Hepatocyte (in vitro differentiated cells): ENCODE data around the gene EFCAB6. TPM values are rescaled to one million over a fixed set of nuclear protein-coding genes. Genes with fewer than 3 reads are reported as not detected.

ENCODE experiments used
- DNase-seq: peaks from one replicate; pipeline ENCODE4 v3.0.0-alpha.2; 2016; ENCODE audit warnings: low spot score
- H2AFZ ChIP-seq: fragments of 200-600 bp; sonication (generic); 2 replicates; pipeline ENCODE4 v1.6.0; 2016; ENCODE audit warnings: antibody characterized with exemption, mild to moderate bottlenecking
- H3K27ac ChIP-seq: fragments of 200-600 bp; sonication (generic); 2 replicates; pipeline ENCODE4 v1.5.1; 2016; ENCODE audit warnings: mild to moderate bottlenecking
- H3K27me3 ChIP-seq: fragments of 200-600 bp; sonication (generic); 2 replicates; pipeline ENCODE4 v1.6.1; 2016
- H3K36me3 ChIP-seq: fragments of 200-600 bp; sonication (generic); replicated peaks from 2 replicates; pipeline ENCODE4 v1.5.1; 2016; ENCODE audit warnings: low read depth; ENCODE audit not compliant: insufficient read depth
- H3K4me1 ChIP-seq: fragments of 200-600 bp; sonication (generic); 2 replicates; pipeline ENCODE4 v1.5.1; 2016; ENCODE audit warnings: mild to moderate bottlenecking, moderate library complexity; ENCODE audit not compliant: insufficient read depth
- H3K4me2 ChIP-seq: fragments of 200-600 bp; sonication (generic); 2 replicates; pipeline ENCODE4 v1.6.0; 2016
- H3K4me3 ChIP-seq: fragments of 200-600 bp; sonication (generic); 2 replicates; pipeline ENCODE4 v1.5.1; 2016; ENCODE audit warnings: mild to moderate bottlenecking
- H3K79me2 ChIP-seq: fragments of 200-600 bp; sonication (generic); 2 replicates; pipeline ENCODE4 v1.6.0; 2017; ENCODE audit warnings: mild to moderate bottlenecking
- H3K9me2 ChIP-seq: fragments of 200-600 bp; sonication (generic); replicated peaks from 2 replicates; pipeline ENCODE4 v1.6.0; 2017; ENCODE audit warnings: mild to moderate bottlenecking; ENCODE audit not compliant: insufficient read depth
- H3K9me3 ChIP-seq: fragments of 200-600 bp; sonication (generic); 2 replicates; pipeline ENCODE4 v1.5.1; 2016; ENCODE audit warnings: low read depth, mild to moderate bottlenecking
- H4K20me1 ChIP-seq: fragments of 200-600 bp; sonication (generic); 2 replicates; pipeline ENCODE4 v1.6.0; 2016; ENCODE audit warnings: mild to moderate bottlenecking; ENCODE audit not compliant: insufficient read depth, poor library complexity, severe bottlenecking
- EZH2 ChIP-seq: fragments of 200-600 bp; sonication (generic); IDR thresholded peaks from 2 replicates; pipeline ENCODE4 v1.6.1; 2016; ENCODE audit warnings: antibody characterized with exemption, mild to moderate bottlenecking, borderline replicate concordance
- EZH2phosphoT487 ChIP-seq: fragments of 200-600 bp; sonication (generic); IDR thresholded peaks from one replicate; pipeline ENCODE4 v1.6.1; 2018; ENCODE audit warnings: antibody characterized with exemption, mild to moderate bottlenecking, low read depth, moderate library complexity; ENCODE audit not compliant: unreplicated experiment, severe bottlenecking
- WGBS: methylation state at CpG from one replicate; pipeline ENCODE4 v1.1.6; 2016; ENCODE audit warnings: low lambda C conversion rate; ENCODE audit errors: missing lambda C conversion rate; 5-methylcytosine and 5-hydroxymethylcytosine counted together
- polyA plus RNA-seq: library from polyadenylated mRNA; unstranded; fragments of >200 nt; fragmentation: Nextera tagmentation; extraction: Ambion mirVana; gene quantifications from 2 replicates; pipeline ENCODE4 v1.2.1, GENCODE V29; 2016
- total RNA-seq: library from RNA; depleted of rRNA; stranded (reverse); fragments of >200 nt; gene quantifications from 2 replicates; pipeline ENCODE4 v1.2.3, GENCODE V29; 2014
- TF ChIP-seq, protein P1 (sequence below): fragments of 200-600 bp; sonication (generic); IDR thresholded peaks from 2 replicates; pipeline ENCODE4 v1.5.1; 2016; ENCODE audit warnings: antibody characterized with exemption, mild to moderate bottlenecking; ENCODE audit not compliant: poor library complexity

Gene EFCAB6
- total and polyA plus RNA-seq, 2 experiments from 2014 or later: 0.59 to 2.1 TPM

DNA sequence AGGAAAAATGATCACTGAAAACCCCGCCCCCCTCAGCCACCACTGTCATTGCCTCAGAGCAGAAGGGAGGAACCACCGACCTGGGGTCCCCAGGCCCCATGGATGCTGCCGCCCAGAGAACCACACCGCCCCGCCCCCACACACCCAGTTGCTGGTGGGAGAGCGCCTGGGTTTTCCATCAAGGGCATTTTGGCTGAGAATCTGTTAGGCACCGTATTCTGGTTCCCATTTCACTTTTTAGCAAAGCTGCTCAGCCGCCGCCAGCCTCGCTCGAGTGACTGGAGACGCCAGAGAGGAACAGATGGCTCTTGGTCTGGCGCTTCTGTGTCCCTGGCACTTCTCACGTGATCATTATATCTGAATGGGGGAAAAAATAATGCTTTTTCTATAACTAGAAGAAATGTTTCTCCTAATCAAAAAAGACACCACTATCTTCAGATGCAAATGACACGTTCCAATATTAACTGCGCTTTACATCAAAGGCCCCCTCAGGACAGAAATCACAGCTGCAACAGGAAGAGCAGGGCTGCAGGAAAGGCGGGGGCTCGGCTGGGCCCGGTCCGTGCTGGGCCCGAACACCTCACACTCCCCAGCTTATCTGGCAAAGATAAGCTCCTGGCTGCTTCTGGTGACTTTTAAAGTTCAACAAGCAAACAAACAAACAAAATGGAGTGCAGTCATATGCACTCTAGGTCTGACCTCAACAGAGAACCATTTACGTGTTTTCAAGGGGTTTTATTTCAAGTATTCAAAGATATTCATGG lies 250.5 kb downstream of the EFCAB6 start:
- Histone ChIP-seq H3K27ac (no peak overlapping the region), H3K4me2 (no peak overlapping the region), H3K27me3 (no peaks in the 10 kb centered on the region), H3K4me1 (no peaks in the 10 kb centered on the region), H3K9me3 (no peaks in the 10 kb centered on the region), H4K20me1 (no peaks in the 10 kb centered on the region), H3K4me3 (no peak overlapping the region), H3K9me2 (no peaks in the 10 kb centered on the region), H3K36me3 (no peaks in the 10 kb centered on the region), H3K79me2 (no peaks in the 10 kb centered on the region), H2AFZ (no peak overlapping the region)
- WGBS: 64% methylated on average over 22 of the region's 22 CpGs
- DNase-seq: no peak
- TF ChIP-seq EZH2phosphoT487 (no peak), EZH2 (no peak)
- TF ChIP-seq, protein P1, sequence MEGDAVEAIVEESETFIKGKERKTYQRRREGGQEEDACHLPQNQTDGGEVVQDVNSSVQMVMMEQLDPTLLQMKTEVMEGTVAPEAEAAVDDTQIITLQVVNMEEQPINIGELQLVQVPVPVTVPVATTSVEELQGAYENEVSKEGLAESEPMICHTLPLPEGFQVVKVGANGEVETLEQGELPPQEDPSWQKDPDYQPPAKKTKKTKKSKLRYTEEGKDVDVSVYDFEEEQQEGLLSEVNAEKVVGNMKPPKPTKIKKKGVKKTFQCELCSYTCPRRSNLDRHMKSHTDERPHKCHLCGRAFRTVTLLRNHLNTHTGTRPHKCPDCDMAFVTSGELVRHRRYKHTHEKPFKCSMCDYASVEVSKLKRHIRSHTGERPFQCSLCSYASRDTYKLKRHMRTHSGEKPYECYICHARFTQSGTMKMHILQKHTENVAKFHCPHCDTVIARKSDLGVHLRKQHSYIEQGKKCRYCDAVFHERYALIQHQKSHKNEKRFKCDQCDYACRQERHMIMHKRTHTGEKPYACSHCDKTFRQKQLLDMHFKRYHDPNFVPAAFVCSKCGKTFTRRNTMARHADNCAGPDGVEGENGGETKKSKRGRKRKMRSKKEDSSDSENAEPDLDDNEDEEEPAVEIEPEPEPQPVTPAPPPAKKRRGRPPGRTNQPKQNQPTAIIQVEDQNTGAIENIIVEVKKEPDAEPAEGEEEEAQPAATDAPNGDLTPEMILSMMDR: no peak

DNA sequence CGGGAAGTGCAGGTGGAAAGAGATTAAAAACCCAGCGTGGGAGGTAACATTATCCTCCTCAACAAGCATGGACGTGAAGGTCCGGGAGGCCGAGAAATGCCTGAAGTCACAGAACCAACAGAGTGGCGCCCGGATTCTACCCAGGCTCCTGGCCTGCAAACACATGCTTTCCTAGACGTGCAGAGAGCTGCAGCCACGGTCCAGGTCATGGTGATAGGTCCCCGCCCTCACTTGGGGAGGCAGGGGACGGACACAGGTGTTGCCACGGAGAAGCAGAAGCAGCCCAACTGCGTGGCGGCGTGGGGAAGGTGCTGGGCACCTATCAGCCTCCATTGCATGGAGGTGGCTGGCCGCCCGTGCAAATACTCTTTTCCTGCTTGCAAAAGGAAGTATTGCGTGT lies 251.5 kb downstream of the EFCAB6 start:
- TF ChIP-seq, protein P1: no peak
- TF ChIP-seq EZH2phosphoT487: no peak
- TF ChIP-seq EZH2: no peak
- no peak for DNase-seq
- H3K4me2 ChIP-seq: no peak overlapping the region
- WGBS: 94% methylated on average over 18 of the region's 18 CpGs
- H3K9me3 ChIP-seq: no peaks in the 10 kb centered on the region
- H3K4me3 ChIP-seq: no peak overlapping the region
- H3K79me2 ChIP-seq: no peaks in the 10 kb centered on the region
- H3K27ac ChIP-seq: no peak overlapping the region
- no peaks in the 10 kb centered on the region for H3K36me3 ChIP-seq
- no peaks in the 10 kb centered on the region for H3K4me1 ChIP-seq
- no peaks in the 10 kb centered on the region for H3K9me2 ChIP-seq
- no peak overlapping the region for H2AFZ ChIP-seq
- no peaks in the 10 kb centered on the region for H3K27me3 ChIP-seq
- H4K20me1 ChIP-seq: no peaks in the 10 kb centered on the region

DNA sequence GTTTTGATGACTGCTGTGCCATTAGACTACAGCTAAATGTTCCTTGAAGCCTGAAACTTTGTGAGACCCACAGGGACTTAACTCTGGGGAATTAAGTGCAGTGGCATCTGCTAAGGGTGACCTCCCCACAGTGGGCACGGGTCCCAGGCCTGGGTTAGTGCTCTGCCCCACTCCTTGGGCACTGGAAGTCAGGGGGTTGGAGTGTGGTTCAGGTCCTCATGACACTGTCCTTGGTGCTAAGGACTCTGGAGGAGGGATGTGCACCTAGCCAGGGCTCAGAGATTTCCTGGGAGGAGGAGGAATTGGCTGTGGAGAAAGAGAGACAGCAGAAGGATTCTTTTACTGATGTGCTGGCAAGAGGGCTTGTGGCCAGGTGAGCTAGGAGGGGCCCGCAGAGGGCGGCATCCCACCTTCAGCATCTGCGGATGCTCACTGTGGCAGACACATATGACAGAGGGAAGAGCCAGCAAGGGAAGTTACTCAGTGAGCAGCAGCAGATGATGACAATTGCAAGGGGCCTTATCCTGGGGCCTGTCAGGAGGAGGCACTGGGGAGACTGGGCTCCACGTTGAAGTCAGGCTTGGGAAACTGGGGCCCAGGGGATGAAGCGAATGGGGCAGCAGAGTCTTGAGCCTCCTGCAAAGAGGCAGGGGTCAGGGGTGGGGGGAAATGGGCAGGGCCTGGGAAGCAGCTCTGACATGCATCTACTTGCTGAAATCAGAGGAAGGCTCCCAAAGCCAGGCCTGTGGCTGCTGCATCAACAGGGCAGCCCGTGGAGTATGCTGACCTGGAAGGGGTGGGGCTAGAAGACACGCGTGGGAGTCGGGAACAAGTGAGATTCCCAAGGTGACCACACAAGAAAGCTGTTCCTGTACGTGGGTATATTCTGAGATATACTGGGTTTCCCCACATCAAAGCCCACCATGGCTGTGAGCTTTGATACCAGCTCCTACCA lies 256.3 kb downstream of the EFCAB6 start:
- H3K36me3 ChIP-seq: no peaks in the 10 kb centered on the region
- H3K9me3 ChIP-seq: no peaks in the 10 kb centered on the region
- TF ChIP-seq, protein P1: no peak
- TF ChIP-seq EZH2phosphoT487: no peak
- no peaks in the 10 kb centered on the region for H4K20me1 ChIP-seq
- no peaks in the 10 kb centered on the region for H3K9me2 ChIP-seq
- 82% methylated on average over 11 of the region's 11 CpGs for WGBS
- H3K4me2 ChIP-seq: no peak overlapping the region
- H3K4me3 ChIP-seq: no peak overlapping the region
- H2AFZ ChIP-seq: no peak overlapping the region
- H3K27ac ChIP-seq: no peak overlapping the region
- no peak for DNase-seq
- H3K4me1 ChIP-seq: no peaks in the 10 kb centered on the region
- no peaks in the 10 kb centered on the region for H3K79me2 ChIP-seq
- H3K27me3 ChIP-seq: no peaks in the 10 kb centered on the region
